ENCODE results near the gene TCHH.

Gene TCHH

GRCh38 chr1:152067150-152067549 is 48.1 kb downstream of the TCHH start:
- DNase-seq, result no peak

GRCh38 chr1:152061952-152062351 is 53.3 kb downstream of the TCHH start:
- no peak for DNase-seq

Measured in activated CD4-positive, alpha-beta T cell treated with anti-CD3 and anti-CD28 coated beads for 48 hours (primary cell).